ENCODE measurements around the gene MAP4K3. TPM values are rescaled to one million over a fixed set of nuclear protein-coding genes. Genes with fewer than 3 reads are reported as not detected.

The MAP4K3 gene
- total RNA-seq, 2 donors from 2014 or later, result 22.2 to 30.9 TPM

DNA sequence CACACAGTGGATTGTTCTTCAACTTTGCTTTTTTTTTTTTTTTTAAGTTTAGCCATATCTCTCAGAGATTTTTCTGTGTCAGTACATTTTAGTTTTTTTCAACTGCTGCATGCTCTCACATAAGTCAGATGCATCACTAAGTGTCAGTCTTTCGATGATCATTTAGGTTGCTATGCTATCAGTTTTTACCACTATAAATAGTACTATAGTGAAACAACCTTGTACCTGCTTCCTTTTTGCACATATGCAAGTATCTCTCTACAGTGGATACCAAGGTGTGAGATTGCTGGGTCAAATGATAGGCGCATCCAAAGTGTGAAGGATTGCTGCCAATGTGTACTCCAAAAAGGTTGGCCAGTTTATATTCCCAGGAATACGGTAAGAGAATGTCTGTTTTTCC lies 33.5 kb upstream of the MAP4K3 start:
- Histone ChIP-seq H3K4me3 (no peak overlapping the region), H3K36me3 (no peaks in the 10 kb centered on the region), H3K27ac (no peak overlapping the region), H3K9ac (ENCODE audit: low read depth in 2 of 2, low read length in 2 of 2) (no peak overlapping the region), H3K9me3 (no peaks in the 10 kb centered on the region), H3K27me3 (no peaks in the 10 kb centered on the region), H3K4me1 (peaks cover 11% of the 10 kb centered on the region)
- DNase-seq, result no peak
- intact Hi-C loops (cut with DNase I), result no loop called here
- TF ChIP-seq, protein P1, sequence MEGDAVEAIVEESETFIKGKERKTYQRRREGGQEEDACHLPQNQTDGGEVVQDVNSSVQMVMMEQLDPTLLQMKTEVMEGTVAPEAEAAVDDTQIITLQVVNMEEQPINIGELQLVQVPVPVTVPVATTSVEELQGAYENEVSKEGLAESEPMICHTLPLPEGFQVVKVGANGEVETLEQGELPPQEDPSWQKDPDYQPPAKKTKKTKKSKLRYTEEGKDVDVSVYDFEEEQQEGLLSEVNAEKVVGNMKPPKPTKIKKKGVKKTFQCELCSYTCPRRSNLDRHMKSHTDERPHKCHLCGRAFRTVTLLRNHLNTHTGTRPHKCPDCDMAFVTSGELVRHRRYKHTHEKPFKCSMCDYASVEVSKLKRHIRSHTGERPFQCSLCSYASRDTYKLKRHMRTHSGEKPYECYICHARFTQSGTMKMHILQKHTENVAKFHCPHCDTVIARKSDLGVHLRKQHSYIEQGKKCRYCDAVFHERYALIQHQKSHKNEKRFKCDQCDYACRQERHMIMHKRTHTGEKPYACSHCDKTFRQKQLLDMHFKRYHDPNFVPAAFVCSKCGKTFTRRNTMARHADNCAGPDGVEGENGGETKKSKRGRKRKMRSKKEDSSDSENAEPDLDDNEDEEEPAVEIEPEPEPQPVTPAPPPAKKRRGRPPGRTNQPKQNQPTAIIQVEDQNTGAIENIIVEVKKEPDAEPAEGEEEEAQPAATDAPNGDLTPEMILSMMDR (IDR thresholded peaks at IDR 0.05), result no peak

DNA sequence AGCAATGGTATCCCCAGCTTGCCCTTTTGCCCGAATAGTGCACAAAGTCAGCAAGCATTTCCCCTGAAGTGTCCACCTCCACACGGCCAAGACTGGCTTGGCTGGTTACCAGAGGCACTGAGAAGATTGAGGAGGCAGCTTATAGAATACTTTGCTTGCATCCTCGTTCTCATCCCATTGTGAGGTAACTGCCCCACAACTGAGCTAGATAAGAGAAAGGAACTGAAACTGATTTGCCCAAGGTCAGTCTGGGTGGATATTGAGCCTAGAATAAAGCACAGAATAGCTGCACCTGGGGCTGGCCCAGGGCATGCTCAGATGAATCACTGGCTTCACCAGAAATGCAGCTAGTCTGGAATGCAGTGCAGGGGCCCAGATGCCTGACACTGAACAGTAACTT lies 32.7 kb upstream of the MAP4K3 start:
- intact Hi-C loops (cut with DNase I), result no loop called here
- DNase-seq, result peak; percentile 37

DNA sequence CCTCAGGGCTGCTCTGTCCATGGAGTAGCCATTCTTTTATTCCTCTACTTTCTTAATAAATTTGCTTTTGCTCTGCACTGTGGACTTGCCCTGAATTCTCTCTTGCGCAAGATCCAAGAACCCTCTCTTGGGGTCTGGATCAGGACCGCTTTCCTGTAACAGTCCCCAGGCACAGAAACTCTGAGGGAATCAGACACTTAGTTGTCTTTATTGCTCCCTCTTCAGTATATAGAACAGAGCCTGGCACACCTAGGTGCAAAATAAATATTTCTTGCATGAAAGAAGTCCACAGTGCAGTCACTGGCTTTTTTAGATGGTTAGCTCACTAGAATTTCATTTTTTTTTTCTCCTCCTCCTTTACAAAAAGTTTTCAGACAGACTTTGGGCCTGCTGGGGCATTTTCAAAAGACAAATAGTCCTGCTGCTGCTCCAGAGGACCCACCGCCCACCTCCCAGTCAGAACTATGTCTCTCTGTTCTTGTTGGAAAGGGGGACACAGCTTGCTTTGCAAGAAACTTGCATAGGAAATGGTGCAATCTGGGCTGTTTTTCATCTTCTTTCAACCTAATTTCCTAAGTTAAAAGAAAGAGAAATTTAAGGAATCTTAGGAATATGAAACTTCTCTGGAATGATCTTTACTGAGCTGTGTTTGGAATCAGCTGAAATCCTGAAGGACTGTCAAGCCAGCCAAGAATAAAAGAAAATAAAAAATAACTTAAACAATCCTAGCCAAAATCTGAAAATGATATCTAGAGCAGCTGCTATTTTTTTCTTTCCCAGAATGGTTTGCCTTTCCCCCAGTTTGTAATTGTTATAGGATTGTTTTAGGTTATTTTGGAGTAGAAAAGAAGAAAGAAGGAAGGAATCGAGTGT lies 31.7 kb upstream of the MAP4K3 start:
- Histone ChIP-seq H3K4me3 (no peak overlapping the region), H3K4me1 (peaks cover 11% of the 10 kb centered on the region), H3K9me3 (no peaks in the 10 kb centered on the region), H3K36me3 (no peaks in the 10 kb centered on the region), H3K27ac (peak overlapping the region; percentile 67), H3K9ac (ENCODE audit: low read depth in 2 of 2, low read length in 2 of 2) (no peak overlapping the region), H3K27me3 (no peaks in the 10 kb centered on the region)
- intact Hi-C loops (cut with DNase I), result no loop called here
- TF ChIP-seq, protein P1 (IDR thresholded peaks at IDR 0.05), result no peak
- DNase-seq, result no peak

More for the DNA sequence above, 32.7 kb upstream of the MAP4K3 start:
- TF ChIP-seq, protein P1 (IDR thresholded peaks at IDR 0.05), result no peak
- no peaks in the 10 kb centered on the region for H3K27me3 ChIP-seq
- no peak overlapping the region for H3K4me3 ChIP-seq
- H3K9me3 ChIP-seq, result no peaks in the 10 kb centered on the region
- H3K4me1 ChIP-seq, result peaks cover 11% of the 10 kb centered on the region
- H3K36me3 ChIP-seq, result no peaks in the 10 kb centered on the region
- peak overlapping the region; percentile 3 for H3K27ac ChIP-seq
- H3K9ac ChIP-seq (ENCODE audit: low read depth in 2 of 2, low read length in 2 of 2), result no peak overlapping the region

DNA sequence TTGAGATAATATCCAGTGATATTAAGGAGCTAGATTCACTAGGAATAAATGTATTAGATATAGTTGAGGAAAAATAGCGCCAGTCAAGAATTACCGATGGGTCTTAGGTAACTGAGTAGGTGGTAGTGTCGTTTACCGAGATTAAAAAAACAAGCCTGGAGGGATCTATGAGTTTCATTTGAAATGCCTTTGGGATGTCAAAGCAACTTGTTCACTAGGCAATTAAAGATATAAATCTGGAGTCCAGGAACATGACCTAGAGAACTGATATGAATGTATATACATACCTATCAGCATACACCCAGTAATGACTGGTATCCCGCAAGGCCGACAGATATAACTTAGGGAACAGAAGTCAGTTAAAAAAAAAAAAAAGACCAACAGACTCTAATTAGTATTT lies 29.2 kb upstream of the MAP4K3 start:
- DNase-seq, result no peak
- Histone ChIP-seq H3K4me3 (no peak overlapping the region), H3K27me3 (no peaks in the 10 kb centered on the region), H3K9me3 (no peaks in the 10 kb centered on the region), H3K4me1 (peaks cover 11% of the 10 kb centered on the region), H3K36me3 (no peaks in the 10 kb centered on the region), H3K27ac (no peak overlapping the region), H3K9ac (ENCODE audit: low read depth in 2 of 2, low read length in 2 of 2) (no peak overlapping the region)
- TF ChIP-seq, protein P1 (IDR thresholded peaks at IDR 0.05), result no peak
- intact Hi-C loops (cut with DNase I), result no loop called here

DNA sequence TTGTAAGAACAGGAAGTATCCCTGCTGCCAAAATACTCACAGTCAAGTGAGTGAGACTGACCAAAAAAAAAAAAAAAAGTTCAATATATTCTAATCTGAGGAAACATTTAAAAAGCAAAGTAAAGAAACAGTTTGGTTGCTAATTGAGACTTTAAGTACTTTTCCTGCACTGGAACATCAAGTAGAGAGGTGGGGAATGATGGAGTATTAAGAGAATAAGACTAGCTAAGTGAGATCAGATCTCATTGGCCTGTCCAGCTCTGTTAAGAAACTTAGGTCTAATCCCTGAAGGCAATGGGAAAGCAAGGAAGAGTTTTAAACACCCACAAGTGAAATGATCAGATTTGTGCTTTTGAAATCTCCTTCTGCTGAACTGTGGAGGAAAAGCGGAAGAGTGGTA lies 27.8 kb upstream of the MAP4K3 start:
- no peak for DNase-seq
- TF ChIP-seq, protein P1 (IDR thresholded peaks at IDR 0.05), result no peak
- intact Hi-C loops (cut with DNase I), result no loop called here
- no peak overlapping the region for H3K27ac ChIP-seq
- H3K4me1 ChIP-seq, result peaks cover 11% of the 10 kb centered on the region
- no peaks in the 10 kb centered on the region for H3K36me3 ChIP-seq
- H3K9me3 ChIP-seq, result no peaks in the 10 kb centered on the region
- H3K9ac ChIP-seq (ENCODE audit: low read depth in 2 of 2, low read length in 2 of 2), result no peak overlapping the region
- H3K27me3 ChIP-seq, result no peaks in the 10 kb centered on the region
- H3K4me3 ChIP-seq, result no peak overlapping the region

Measured in colonic mucosa (tissue), 4 donors.